HG03175 (cell line): ENCODE results near the gene KCNK4.
"Not testable (repeated sequence)": the region's sequence is repeated elsewhere in the genome, so short reads cannot be mapped to it uniquely, and the experiment has no call there.

Experiments
- ATAC-seq: cut with Tn5 transposase; IDR thresholded peaks from one replicate; pipeline ENCODE4 v1.9.1; 2021; ENCODE audit warnings: mild to moderate bottlenecking, moderate library complexity; ENCODE audit not compliant: unreplicated experiment

KCNK4 gene

DNA sequence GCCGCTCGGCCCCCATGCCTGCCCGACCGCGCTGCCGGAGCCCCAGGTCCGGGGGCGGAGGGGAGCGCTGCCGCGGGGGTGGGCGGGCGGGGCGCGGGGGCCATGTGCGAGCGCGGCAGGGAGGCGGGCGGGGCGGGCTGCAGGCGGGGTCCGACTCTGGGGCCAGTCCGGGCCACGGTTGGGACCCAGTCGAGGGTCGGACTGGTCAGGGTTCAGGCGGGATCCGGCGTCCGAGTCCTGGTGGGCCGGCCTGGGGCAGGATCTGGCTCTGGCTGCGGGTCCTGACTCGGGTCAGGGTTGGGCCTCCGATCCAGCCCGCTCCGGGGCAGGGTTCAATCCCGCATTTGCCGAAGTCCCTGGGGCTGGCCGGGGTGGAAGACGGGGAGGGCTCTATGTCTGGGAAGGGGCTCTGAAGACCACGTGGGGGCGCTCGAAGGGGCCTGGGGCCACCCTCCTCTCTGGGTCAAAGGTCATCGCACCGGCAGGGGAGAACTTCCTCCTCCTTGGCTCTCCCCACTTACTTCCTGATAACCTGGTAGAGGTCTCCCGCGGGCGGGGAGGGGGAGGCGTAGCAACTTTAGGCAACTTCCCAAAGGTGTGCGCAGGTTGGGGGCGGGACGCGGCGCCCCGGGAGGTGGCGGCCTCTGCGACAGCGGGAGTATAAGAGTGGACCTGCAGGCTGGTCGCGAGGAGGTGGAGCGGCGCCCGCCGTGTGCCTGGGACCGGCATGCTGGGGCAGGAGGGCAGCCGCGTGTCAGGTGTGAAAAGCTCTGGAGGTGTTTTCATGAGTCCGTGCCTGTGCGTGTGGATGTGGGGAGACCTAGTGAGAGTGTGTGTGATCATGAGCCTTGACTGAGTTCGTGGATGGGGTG lies 14.8 kb downstream of the KCNK4 start:
- peak; percentile 14 for ATAC-seq

DNA sequence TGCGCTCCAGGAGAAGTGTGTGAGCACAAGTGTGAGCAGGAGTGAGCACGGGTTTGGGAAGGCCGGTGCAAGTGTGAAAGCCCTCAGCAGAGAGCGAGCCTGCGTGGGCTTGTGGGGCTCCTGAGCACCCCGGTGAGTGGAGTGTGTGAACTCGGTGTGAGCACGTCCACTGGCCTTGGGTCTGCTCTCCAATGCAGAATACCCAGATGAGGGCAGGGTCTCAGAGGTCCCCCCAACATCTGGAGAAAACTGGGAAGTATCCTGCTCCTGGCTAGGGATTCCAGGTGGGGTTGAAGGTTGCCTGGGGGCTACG lies 15.4 kb downstream of the KCNK4 start:
- no peak for ATAC-seq

DNA sequence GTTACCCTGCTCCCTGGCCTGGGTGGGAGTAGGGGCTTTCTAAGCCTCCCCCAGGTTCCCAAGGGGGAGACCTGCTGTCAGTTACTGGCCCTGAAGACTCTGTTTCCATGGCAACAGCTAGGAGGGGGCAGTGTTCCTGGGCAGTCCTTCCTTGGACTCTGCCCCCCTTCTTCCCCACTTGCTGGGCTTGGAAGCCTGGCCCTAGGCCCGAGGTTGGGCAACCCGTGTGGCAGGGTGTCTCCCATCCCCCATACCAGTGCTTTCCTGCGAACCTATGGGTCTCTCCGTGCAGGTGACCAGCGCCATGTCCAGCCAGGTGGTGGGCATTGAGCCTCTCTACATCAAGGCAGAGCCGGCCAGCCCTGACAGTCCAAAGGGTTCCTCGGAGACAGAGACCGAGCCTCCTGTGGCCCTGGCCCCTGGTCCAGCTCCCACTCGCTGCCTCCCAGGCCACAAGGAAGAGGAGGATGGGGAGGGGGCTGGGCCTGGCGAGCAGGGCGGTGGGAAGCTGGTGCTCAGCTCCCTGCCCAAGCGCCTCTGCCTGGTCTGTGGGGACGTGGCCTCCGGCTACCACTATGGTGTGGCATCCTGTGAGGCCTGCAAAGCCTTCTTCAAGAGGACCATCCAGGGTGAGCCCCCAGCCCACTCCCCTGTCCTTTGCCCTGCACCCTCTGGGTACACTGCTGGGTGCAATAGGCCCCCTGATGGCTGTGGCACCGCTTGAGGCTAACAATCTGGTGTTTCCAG lies 15.9 kb downstream of the KCNK4 start:
- ATAC-seq = no peak

DNA sequence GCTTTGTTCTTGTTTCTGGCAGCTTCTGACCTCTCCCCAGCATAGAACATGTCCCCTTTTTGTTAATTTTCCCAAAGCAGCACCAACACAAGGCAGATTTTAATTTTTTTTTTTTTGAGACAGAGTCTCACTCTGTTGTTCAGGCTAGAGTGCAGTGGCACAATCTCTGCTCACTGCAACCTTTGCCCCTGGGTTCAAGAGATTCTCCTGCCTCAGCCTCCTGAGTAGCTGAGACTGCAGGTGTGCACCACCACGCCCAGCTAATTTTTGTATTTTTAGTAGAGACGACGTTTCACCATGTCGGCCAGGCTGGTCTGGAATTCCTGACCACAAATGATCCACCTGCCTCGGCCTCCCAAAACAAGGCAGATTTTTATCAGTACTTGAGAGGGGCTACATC lies 16.7 kb downstream of the KCNK4 start:
- ATAC-seq = not testable (repeated sequence)

DNA sequence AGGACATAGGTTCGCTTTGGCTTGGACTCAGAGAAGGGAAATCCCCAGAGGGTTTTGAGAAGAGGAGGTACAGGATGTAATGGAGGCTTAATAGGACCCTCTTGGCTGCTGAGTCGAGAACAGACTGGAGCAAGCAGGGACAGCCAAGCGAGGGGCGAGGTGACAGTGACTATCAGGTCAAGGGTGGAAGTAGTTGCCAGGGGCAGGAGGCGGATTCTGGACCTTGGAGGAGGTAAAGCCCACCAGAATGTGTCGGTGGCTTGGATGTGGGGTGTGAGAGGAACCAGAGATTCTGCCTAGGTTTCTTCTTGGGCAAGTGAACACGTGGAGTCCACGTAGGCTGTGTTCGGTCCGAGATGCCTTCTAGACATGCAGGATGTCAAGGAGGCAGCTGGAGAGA lies 21.8 kb downstream of the KCNK4 start:
- no peak for ATAC-seq

DNA sequence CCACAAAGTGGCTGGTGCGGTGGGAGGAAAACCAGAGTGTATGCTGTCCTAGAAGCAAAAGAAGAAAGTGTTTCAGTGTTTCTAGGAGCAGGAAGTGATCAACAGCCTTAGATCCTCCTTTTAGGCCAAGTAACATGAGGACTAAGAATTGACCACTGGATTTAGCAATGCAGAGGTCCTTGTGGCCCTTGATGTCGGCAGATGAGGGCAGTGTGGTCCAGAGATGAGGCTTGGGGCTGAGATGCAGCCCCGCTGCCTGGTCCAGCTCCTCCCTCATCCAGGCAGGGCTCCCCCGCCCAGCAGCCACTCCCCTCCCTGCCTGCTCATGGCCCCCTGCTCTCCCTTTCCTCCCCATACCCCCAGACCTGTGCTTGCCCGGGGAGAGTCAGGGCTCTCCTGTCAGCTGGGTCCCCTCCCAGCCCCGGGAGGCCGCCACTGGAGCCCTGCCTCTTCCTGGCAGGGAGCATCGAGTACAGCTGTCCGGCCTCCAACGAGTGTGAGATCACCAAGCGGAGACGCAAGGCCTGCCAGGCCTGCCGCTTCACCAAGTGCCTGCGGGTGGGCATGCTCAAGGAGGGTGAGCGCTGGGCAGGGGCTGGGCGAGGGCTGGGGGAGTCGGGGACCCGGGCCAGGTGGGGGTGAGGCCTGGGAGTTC lies 22.5 kb downstream of the KCNK4 start:
- ATAC-seq = no peak

DNA sequence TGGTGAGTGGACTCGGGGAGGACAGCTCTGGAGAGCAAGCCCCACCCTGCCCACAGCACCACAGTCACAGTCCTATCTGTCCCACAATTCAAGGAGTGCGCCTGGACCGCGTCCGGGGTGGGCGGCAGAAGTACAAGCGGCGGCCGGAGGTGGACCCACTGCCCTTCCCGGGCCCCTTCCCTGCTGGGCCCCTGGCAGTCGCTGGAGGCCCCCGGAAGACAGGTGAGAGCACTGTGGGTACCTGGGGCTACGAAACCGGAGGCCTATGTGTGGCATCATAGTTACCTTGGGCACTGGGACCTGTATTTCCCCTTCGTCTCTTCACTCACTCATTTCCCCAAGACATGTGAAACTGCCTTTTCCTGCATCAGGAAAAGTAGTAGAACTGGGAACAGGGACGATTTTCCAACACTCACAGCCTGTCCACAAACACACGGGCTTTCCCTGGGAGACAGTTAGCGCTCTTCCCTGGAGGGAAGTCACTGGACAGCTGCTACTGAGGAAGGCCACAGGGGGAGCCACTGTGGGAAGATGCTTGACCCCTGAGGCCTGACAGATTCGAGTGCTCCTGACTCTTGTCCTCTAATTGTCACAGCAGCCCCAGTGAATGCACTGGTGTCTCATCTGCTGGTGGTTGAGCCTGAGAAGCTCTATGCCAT lies 23.2 kb downstream of the KCNK4 start:
- no peak for ATAC-seq

DNA sequence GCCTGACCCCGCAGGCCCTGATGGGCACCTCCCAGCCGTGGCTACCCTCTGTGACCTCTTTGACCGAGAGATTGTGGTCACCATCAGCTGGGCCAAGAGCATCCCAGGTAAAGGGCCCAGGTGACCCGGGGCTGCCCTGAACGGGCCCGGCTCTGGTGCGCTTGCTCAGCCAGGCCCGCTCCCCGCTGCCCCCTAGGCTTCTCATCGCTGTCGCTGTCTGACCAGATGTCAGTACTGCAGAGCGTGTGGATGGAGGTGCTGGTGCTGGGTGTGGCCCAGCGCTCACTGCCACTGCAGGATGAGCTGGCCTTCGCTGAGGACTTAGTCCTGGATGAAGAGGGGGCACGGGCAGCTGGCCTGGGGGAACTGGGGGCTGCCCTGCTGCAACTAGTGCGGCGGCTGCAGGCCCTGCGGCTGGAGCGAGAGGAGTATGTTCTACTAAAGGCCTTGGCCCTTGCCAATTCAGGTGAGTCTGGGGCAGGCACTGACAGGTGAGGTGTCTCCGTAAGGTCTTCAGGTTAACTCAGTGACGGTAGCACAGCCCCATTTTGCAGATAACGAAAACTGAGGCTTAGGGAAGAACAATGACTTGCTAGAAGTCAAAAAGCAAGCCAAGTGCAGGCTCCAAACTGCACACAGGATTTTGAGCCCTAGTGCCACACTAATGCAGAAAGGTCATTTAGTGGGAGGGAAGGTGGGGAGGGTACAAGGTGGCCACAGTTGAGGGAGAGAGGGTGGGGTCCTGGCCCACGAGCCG lies 23.9 kb downstream of the KCNK4 start:
- no peak for ATAC-seq

DNA sequence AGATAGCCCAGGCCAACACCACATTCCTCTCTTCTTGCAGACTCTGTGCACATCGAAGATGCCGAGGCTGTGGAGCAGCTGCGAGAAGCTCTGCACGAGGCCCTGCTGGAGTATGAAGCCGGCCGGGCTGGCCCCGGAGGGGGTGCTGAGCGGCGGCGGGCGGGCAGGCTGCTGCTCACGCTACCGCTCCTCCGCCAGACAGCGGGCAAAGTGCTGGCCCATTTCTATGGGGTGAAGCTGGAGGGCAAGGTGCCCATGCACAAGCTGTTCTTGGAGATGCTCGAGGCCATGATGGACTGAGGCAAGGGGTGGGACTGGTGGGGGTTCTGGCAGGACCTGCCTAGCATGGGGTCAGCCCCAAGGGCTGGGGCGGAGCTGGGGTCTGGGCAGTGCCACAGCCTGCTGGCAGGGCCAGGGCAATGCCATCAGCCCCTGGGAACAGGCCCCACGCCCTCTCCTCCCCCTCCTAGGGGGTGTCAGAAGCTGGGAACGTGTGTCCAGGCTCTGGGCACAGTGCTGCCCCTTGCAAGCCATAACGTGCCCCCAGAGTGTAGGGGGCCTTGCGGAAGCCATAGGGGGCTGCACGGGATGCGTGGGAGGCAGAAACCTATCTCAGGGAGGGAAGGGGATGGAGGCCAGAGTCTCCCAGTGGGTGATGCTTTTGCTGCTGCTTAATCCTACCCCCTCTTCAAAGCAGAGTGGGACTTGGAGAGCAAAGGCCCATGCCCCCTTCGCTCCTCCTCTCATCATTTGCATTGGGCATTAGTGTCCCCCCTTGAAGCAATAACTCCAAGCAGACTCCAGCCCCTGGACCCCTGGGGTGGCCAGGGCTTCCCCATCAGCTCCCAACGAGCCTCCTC lies 24.8 kb downstream of the KCNK4 start:
- ATAC-seq = not testable (repeated sequence)

DNA sequence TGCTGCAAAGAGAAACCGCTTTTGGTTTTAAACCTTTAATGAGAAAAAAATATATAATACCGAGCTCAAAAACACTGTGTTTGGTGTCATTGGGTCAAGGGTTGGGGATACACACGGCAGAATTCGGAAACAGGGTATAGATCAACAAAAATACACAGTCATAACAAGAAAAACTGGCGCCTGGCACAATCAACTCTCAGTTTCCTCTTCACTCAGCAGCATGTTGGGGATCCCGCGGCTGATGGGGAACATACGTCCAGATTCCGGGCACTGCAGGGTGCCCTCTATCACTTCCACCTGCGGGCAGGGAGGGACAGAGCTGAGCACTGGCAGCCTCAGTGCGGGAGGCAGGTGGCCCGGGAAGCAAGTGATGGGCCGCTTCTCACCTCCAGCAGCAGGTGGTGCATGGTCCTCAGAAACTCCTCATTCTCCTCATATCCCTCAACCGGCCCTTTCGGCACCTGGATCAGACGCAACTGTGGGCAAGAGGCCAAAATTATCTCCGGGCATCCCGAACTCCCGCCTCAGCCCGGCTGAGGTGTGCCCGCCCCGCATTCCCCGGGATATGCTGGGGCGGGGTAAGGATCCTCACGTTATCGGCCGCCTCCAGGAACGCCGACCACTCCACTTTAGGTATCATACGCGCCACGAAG lies 25.7 kb downstream of the KCNK4 start:
- peak; percentile 3 for ATAC-seq

DNA sequence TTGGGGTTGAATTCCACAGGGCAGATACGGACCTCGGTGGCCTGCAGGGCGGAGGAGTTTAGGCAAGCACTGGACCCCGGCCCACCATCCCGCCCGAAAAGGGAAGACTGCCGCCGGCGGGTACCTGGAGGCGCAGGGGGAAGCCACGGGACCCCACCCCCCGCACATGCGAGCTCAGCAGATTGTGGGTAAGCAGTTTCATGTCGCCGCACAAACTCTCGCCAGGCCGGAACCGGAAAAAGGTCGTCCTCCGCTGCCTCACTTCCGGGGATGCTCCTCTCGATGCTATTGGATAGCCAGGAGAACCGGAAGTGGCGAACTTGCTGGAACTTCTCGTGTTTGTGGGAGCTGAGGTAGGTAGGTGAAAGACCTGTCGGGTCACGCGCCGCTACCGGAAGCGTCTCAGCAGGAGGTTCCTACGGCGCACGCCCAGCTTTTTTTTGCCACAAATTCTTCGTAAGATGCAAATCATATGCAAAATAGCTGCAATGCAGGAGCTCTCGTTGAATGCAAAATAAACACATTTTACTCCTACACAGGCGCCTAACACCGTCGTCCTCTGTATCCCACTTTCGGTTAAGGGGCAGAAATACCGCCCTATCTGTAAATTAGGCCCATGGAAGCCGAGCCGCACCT lies 26.3 kb downstream of the KCNK4 start, which contains the start of gene TRMT112:
TRMT112 (minus strand) TSS at position 235 of the 636 bp plus-strand sequence; CDS start at position 202, 33 bp downstream.
- ATAC-seq = peak; percentile 70

DNA sequence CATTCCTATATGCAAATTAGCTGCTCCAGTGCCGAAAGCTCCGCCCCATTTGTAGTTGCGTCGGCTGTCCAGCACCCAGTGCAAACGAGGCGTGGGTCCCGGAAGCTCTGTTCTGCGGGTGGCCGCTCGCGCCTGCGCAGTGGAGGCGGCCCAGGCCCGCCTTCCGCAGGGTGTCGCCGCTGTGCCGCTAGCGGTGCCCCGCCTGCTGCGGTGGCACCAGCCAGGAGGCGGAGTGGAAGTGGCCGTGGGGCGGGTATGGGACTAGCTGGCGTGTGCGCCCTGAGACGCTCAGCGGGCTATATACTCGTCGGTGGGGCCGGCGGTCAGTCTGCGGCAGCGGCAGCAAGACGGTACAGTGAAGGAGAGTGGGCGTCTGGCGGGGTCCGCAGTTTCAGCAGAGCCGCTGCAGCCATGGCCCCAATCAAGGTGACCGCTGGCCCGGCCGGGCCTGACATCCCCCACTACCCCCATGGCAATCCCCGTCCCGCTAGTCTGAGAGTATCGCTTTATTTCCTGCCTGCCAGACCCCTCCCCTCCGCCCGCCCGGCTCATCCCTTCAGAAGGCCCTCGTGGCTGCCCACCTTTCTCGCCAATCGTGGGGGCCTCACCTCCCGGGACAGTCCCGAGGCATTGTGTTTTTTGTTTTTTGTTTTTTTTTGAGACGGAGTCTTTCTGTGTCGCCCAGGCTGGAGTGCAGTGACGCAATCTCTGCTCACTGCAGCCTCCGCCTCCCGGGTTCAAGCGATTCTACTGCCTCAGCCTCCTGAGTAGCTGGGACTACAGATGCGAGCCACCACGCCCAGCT lies 27.1 kb downstream of the KCNK4 start, which contains the start of gene PRDX5:
PRDX5 (plus strand) TSS at position 161 of the 805 bp plus-strand sequence; CDS start at position 256, 95 bp downstream.
- peak; percentile 76 for ATAC-seq

DNA sequence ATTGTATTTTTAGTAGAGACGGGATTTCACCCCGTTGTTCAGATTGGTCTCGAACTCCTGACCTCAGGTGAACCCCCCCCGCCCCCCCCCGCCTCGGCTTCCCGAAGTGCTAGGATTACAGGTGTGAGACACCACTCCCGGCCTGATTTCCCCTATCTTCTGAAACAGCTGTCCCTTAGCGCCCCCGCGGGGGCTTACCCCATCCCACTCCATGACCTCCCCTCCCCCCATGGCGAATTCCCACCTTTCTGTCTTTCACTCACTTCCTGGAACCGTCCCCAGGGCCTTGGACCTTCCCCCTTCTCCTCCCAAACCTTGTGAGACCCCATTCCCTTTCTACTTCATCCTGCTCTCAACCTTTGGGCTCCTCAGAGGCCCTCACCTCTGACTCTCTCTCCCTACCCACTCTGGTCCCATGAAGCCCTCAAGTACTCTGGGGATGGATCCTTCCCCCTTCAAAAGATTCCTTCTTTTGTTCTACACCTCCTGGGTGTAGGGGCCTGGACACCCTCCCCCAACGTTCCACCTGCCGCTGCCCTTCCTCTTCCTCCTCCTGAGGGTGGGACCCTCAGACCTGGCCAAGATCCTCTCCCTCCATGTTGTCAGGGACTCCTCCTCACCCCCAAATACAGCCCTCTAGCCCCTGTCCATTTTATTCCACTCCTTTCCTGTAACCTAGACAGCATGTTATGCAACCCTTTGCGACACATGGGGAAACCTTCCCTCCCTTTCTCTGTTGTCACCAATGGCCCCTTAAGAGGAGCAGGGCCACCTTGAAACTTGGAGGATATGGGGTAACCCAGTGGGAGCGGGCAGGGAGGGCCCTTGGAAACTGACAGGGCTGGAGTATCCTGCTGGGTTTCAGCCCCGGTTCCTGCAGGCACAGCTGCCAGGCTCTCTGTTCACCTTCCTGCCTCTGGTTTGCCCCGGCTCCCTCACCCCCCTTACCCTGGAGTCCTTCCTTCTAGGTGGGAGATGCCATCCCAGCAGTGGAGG lies 28.0 kb downstream of the KCNK4 start:
- no peak for ATAC-seq

DNA sequence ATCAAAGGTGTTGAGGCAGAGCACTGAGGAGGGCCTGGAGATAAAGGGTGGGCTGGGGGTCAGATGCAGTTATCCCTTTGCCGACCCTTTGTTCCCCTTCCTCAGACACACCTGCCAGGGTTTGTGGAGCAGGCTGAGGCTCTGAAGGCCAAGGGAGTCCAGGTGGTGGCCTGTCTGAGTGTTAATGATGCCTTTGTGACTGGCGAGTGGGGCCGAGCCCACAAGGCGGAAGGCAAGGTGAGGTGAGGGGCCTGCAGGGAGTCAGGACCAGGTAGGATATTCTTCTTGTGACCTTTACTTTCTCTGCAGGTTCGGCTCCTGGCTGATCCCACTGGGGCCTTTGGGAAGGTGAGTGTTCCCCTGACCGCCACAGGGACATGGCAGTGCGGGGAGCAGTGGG lies 29.5 kb downstream of the KCNK4 start:
- ATAC-seq = no peak

DNA sequence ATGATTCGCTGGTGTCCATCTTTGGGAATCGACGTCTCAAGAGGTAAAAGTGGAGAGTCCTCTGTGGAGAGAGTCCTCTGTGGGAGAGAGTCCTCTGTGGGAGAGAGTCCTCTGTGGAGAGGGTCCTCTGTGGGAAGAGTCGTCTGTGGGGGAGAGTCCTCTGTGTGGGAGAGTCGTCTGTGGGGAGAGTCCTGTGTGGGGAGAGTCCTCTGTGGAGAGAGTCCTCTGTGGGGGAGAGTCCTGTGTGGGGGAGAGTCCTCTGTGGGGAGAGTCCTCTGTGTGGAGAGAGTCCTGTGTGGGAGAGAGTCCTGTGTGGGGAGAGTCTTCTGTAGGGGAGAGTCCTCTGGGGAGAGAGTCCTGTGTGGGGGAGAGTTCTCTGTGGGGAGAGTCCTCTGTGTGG lies 29.9 kb downstream of the KCNK4 start:
- no peak for ATAC-seq

DNA sequence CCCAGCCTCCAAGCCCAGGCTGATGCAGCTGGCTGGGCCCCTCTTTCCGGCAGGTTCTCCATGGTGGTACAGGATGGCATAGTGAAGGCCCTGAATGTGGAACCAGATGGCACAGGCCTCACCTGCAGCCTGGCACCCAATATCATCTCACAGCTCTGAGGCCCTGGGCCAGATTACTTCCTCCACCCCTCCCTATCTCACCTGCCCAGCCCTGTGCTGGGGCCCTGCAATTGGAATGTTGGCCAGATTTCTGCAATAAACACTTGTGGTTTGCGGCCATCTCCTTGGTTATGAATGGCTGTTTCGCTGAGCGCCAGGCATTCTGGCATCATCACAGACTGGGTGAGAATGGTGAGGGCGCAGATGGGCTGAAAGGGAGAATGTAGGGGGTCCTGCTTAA lies 30.4 kb downstream of the KCNK4 start:
- no peak for ATAC-seq
